Inflammatory macrophage treated with lipopolysaccharide for 1 hour (primary cell): ENCODE data around the gene SLC35E2B.
A peak's percentile ranks its signal among the peaks of the same experiment; 100 is the strongest.
"Not testable (repeated sequence)": the region's sequence is repeated elsewhere in the genome, so short reads cannot be mapped to it uniquely, and the experiment has no call there.

Experiments used
- DNase-seq, 2 donors: peaks; one replicate each; pipeline ENCODE4 v3.0.0-alpha.2; 2020 to 2022

Gene SLC35E2B

GRCh38 chr1:1692714-1693647 lies at the start of gene SLC35E2B:
SLC35E2B (minus strand) TSS chr1:1692795; CDS start chr1:1676699, 16,096 bp downstream.
- DNase-seq: peak; percentile 69 to 90

DNA sequence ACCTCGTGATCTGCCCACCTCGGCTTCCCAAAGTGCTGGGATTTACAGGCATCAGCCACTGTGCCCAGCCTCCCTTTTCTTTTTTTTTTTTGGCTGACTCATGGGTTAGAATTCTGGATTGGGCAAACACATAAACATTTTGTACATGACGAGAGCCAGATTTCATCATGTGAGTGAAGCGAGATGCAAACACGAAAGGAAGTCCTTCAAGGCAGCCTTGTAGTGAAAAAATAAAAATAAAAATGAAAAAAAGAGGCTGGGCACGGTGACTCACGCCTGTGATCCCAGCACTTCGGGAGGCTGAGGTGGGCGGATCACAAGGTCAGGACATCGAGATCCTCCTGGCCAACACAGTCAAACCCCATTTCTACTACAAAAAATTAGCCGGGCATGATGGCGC lies 48.4 kb upstream of the SLC35E2B start:
- DNase-seq: peak; percentile 84 to 95

DNA sequence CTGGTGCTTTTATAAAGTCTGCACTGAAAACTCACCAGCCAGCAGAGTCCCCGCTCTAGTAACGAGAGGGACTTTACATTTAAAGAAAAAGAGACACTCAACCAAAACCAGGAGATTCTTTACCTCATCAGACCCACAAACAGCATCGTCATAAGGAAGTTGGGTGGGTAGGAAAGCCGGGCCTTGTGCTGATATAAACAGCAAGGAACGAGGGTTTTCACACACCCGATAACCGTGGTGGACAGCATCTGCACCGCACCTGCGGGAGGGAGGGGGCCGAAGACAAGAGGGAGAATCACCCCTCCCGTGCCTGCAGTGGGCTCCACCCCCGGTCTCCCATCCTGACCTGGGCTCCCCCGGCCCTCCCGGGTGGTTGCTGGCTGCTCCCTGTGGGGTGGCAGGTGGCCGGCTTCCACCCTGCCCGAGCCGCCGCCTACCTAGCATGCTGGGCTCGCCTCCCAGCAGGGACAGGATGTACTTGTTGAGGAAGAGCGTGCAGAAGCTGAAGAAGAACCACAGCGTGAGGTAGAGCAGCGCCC lies 46.3 kb upstream of the SLC35E2B start:
- DNase-seq: not testable (repeated sequence)

DNA sequence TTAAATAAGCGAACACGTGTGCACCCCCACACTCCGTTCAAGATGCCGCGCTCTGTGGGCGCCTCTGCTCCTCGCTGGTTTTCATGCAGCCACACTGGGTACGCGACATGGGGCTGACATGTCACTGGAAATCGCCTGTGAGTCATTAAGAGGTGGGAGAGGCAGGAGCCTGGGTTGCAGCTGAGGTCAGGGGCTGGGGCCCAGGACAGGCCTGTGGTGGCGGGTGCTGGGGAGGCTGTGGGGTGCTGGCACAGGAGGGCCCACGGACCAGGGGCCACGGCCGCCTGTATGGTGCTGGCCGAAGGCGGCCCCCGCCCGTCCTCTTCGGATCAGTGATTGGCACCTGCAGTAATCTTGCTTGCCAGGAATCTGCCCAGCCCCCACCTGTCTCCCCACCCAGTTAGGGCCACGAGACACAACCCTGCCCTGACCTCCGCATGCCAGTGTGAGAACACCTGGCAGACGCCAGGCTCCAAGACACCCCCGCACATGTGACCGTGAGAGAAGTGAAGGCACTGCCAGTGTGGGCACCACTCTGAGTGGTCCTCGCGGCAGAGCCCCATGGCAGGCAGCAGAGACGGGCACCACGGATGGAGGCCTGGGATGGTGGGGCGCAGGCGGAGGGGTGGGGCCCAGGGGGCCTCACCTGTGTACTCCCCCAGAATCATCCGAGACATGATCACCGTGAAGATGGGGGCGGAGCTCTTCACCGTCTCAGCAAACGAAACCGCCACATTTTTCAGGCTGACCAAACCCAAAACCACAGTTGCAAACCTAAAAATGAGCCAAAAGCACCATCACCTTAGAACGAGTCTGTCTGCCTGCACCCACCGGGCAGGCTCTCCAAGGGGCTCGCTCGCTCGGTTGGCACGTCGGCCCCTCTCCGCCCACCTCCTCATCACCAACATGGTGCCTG lies 45.3 kb upstream of the SLC35E2B start:
- DNase-seq: not testable (repeated sequence)

- no peak for DNase-seq
Observed at GRCh38 chr1:1732381-1732780, 39.8 kb upstream of the SLC35E2B start.

DNA sequence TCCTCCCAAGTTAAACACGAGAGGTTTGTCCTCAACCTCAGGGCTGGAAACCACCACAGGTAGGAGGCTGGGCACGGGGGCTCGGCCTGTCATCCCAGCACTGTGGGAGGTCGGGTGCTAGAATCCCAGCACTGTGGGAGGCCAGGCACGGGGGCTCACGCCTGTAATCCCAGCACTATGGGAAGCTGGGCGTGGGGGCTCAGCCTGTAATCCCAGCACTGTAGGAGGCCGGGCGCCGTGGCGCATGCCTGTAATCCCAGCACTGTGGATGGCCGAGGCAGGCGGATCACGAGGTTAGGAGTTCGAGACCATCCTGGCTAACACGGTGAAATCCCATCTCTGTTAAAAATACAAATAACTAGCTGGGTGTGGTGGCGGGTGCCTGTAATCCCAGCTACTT lies 38.3 kb upstream of the SLC35E2B start:
- no peak for DNase-seq

GRCh38 chr1:1730230-1730629 lies 37.6 kb upstream of the SLC35E2B start:
- DNase-seq: not testable (repeated sequence)

GRCh38 chr1:1729116-1729816 lies 36.7 kb upstream of the SLC35E2B start:
- DNase-seq: not testable (repeated sequence)

DNA sequence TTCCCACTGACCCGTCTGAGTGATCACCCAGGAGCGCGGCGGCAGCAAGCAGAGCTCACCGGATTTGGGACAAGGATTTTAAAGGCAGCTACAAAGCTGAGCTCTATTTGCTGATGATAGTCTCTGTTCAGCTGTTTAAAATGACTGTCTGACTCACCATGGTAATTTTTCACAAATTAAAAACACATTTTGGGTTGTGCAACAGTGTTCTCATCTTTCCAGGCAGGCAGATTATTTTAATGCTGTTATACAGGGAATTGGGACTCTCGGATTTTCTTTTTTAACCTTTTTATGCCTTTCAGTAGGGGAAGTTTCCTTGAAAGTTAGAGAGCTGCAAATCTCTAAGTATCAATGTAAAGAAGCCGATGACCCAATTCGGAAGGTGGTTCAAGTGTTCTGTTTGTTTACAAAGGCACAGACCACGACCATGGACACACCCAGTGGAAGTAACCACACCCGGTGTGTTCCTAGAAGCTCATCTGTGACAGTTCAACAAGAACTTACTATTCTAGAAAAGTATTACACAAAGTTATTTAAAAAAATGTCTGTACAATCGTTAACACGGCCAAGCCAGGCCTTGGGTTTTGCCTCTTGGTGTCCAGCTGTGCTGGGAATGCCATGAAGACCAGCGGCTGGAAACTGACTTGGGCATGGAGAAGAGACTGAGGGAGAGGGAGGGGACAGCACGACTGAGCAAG lies 35.9 kb upstream of the SLC35E2B start:
- not testable (repeated sequence) for DNase-seq

DNA sequence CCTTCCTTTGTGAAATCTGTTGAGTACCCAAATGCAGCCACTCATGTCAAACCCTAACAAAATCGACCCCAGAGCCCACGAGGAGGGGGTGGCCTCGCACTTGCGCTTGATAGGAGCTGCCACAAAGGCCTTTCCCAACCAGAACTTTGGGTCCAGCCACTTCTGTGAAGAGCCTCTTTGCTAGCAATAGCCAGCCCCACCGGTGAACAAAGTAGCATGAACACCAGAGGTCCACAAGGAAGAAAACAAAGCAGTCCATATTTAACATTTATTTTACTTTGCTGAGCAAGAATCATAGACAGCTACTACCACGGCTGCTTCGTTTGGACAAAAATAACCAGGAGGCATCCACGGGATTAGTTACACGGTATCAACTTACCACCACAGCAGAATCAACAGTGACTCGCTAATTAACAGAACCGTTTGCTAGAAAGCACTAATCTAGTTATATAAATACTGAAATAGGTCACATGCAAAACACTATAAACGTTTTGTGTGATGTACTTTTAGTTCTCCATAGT lies 34.6 kb upstream of the SLC35E2B start:
- not testable (repeated sequence) for DNase-seq

DNA sequence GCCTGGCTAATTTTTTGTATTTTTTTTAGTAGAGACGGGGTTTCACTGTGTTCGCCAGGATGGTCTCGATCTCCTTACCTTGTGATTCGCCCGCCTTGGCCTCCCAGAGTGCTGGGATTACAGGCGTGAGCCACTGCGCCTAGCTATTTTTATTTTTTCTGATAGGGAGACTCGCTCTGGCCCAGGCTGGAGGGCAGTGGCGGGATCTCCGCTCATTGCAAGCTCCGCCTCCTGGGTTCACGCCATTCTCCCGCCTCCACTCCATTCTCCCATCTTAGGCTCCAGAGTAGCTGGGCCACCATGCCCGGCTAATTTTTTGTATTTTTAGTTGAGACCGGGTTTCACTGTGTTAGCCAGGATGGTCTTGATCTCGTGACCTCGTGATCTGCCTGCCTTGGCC lies 33.5 kb upstream of the SLC35E2B start:
- not testable (repeated sequence) for DNase-seq

GRCh38 chr1:1724035-1724864 lies 31.7 kb upstream of the SLC35E2B start, which contains the start of gene CDK11A:
CDK11A (minus strand) TSS chr1:1724357; CDS start chr1:1722818, 1,539 bp downstream.
- DNase-seq: peak; percentile 98 to 99

GRCh38 chr1:1721201-1721600 lies 28.6 kb upstream of the SLC35E2B start:
- no peak for DNase-seq

DNA sequence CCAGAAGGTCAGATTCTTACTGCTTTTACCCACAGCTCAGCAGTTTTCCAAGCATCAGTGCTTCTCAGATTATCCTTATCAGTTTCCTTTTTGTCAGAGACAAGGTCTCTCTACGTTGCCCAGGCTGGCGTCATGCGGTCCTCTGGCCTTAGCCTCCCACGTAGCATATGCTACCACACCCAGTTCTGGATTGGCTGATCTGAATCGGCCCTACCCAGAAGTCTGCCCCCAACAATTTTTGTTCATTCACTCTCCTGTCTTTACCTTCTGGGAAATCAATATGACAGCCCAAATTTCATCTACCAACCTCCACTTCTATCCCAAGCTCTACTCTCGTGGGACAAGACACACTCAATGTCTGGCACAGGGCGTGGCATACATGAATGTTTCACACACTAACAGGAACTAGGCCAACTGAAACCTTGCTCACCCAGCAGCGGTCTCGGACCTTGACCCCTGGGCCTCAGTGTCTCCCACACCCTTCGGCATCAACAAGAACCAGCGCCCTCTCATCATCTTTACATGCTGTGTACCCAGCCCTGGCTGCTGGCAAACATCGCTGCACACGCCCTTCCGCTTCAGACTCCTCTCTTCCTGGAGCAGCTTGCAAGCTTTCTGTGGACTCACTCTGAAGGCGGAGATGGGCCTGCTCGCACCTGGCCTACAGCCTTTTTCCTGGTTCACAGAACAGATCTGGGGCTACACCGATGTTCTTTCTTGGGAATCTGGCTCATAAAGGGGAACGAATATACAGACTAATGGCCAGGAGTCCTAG lies 22.7 kb upstream of the SLC35E2B start:
- DNase-seq: not testable (repeated sequence)

DNA sequence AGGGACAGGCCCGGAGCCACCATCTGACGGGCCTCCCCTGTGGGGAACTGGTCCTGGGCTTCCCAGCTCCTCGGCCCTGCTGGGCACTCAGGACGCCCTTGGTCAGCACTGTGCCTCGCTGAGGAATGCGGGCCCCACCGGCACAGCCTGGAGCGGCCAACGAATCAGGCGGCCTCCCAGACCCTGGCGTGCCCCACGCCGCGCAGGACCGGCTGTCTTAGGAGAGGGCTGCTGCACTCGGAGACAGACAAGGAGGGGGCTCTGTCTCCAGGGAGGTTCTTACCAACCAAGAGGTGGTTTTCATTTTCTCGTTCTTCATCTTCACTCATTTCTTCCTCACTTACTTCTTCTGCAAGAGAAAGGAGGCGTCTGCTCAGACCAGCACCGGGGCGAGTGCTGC lies 15.3 kb upstream of the SLC35E2B start:
- not testable (repeated sequence) for DNase-seq

DNA sequence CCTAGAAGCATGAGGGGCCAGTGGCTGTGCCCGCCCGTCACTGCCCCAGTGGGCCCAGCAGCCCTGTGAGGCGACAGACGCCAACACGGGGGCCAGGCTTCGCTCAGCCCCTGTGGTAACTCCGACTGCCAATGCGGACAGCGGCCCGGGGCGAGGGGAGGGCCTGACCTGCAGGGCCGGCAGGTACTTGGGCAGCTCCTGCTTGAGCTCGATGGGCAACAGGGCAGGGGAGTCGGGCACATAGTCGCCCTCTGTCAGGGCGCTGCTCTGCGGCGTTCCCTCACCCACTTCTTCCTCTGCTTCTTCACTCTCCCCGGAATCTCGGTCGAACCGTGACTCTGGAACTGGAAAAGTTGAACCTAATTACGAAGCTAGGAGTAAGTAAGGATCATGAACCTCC lies 14.6 kb upstream of the SLC35E2B start:
- DNase-seq: not testable (repeated sequence)

DNA sequence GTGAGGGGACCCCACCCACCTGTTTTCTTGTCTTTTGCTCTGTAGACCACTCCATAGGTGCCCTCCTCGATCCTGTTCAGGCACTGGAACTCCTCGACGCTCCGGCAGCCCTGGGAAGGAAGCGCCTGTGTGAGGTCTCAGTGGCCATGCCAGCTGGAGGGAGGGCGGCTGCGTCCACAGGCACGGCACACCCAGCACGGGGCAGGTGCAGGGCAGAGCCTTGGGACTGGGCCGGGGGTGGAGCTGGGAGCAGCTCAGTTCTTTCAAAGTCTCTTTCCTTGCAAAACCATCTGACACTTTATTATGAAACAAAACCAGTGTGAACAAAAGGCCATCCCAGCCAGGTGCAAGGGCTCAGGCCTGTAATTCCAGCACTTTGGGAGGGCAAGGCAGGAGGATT lies 13.0 kb upstream of the SLC35E2B start:
- not testable (repeated sequence) for DNase-seq

DNA sequence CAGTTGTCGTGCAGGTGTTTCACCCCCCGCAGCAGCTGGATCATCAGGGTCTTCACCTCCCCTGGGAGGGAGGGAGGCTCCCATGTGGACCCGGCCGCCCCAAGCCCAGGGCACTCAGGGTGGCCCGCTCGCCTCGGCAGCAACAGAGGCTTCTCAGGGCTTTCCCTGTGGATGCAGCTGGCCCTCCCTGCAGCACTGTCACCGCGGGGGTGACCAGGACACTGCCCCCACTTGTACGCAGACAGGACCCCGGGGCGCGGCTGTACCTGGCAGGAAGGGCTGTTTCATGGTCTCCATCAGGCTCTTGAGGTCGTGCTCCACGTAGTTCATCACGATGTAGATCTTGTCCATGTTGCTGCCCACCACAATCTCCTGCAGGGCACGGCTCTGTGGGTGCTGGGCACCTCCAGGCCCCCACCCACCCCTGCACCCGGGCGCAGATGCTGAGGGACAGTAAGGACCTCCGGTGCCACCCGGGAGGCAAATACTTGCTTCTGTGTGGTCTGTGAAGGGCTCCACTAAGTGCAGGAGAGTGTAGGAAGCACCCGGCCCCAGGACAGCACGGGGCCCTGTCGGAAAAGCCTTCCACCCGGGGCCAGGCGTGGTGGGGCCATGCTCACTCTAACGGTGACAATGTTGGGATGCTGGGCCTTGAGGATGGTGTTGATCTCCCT lies 11.8 kb upstream of the SLC35E2B start:
- DNase-seq: not testable (repeated sequence)

- DNase-seq: no peak
Observed at GRCh38 chr1:1703796-1704195, 11.2 kb upstream of the SLC35E2B start.
